CD4-positive, alpha-beta memory T cell (primary cell): ENCODE measurements around the gene ZCCHC2. TPM values are rescaled to one million over a fixed set of nuclear protein-coding genes. Genes with fewer than 3 reads are reported as not detected.

Source experiments
- CTCF ChIA-PET: fragments of 350-600 bp; sonication (Branson Sonifier 250); formaldehyde crosslinking; loops from one replicate; lab custom pipeline; 2021; ENCODE audit warnings: inconsistent platforms; ENCODE audit not compliant: partially characterized antibody; lab: Charles Lee
- POLR2A ChIA-PET: fragments of 350-600 bp; sonication (Branson Sonifier 250); formaldehyde crosslinking; loops from one replicate; lab custom pipeline; 2021; ENCODE audit not compliant: partially characterized antibody; lab: Charles Lee
- DNase-seq, 5 donors: peaks; one replicate each; pipeline versions ENCODE4 v3.0.0 to v3.0.0-alpha.2; 2020 to 2022; ENCODE audit warnings: mixed read lengths in 1 of 5
- H3K27ac ChIP-seq: one replicate; pipeline ENCODE4 v1.7.0; 2013; ENCODE audit warnings: low read depth, low read length
- H3K27me3 ChIP-seq: 2 replicates; pipeline ENCODE4 v1.7.0; 2013; ENCODE audit warnings: mild to moderate bottlenecking, low read length, moderate library complexity; ENCODE audit not compliant: insufficient read depth
- H3K36me3 ChIP-seq: 2 replicates; pipeline ENCODE4 v1.7.0; 2013; ENCODE audit warnings: mild to moderate bottlenecking, low read length, moderate library complexity; ENCODE audit not compliant: insufficient read depth
- H3K4me1 ChIP-seq: 2 replicates; pipeline ENCODE4 v1.7.0; 2013; ENCODE audit warnings: mild to moderate bottlenecking, low read length, moderate library complexity; ENCODE audit not compliant: insufficient read depth
- H3K4me3 ChIP-seq, 2 donors: one replicate each; pipeline ENCODE4 v1.7.0; 2013; ENCODE audit warnings: low read length in 2 of 2, mild to moderate bottlenecking in 1 of 2
- H3K9me3 ChIP-seq, 2 donors: one replicate each; pipeline ENCODE4 v1.7.0; 2013; ENCODE audit warnings: low read length in 2 of 2, control low read depth in 1 of 2; ENCODE audit not compliant: control insufficient read depth in 1 of 2
- H3K27ac Mint-ChIP-seq, 7 donors: one replicate each; pipeline ENCODE4 v1.8.0; 2020 to 2021; ENCODE audit warnings: mixed read lengths in 7 of 7, mild to moderate bottlenecking in 6 of 7, inconsistent platforms in 3 of 7, moderate library complexity in 3 of 7
- H3K27me3 Mint-ChIP-seq, 2 donors: one replicate each; pipeline ENCODE4 v1.8.0; 2020 to 2021; ENCODE audit warnings: mixed read lengths in 2 of 2
- H3K36me3 Mint-ChIP-seq, 2 donors: one replicate each; pipeline ENCODE4 v1.8.0; 2020 to 2021; ENCODE audit warnings: mixed read lengths in 2 of 2, inconsistent platforms in 1 of 2, mild to moderate bottlenecking in 1 of 2
- H3K4me1 Mint-ChIP-seq, 4 donors: one replicate each; pipeline ENCODE4 v1.8.0; 2020 to 2021; ENCODE audit warnings: mixed read lengths in 4 of 4, mild to moderate bottlenecking in 1 of 4
- H3K4me3 Mint-ChIP-seq, 8 donors: one replicate each; pipeline ENCODE4 v1.8.0; 2020 to 2021; ENCODE audit warnings: mixed read lengths in 8 of 8, mild to moderate bottlenecking in 7 of 8, moderate library complexity in 6 of 8, inconsistent platforms in 3 of 8
- H3K9me3 Mint-ChIP-seq, 8 donors: one replicate each; pipeline ENCODE4 v1.8.0; 2020 to 2021; ENCODE audit warnings: mixed read lengths in 8 of 8, mild to moderate bottlenecking in 5 of 8, inconsistent platforms in 3 of 8, moderate library complexity in 1 of 8
- intact Hi-C: fragments of 100-400 bp; cut with micrococcal nuclease; formaldehyde crosslinking; loops from one replicate; pipeline ENCODE4 v1.15.1; 2023
- polyA plus RNA-seq, 2 donors: library from polyadenylated mRNA; unstranded; fragments of 300-500 nt; fragmentation: Illumina TruSeq; gene quantifications; one replicate each; pipeline ENCODE4 v1.2.3, GENCODE V29; 2021
- total RNA-seq, 2 experiments: library from RNA; stranded (reverse); gene quantifications; one replicate each; pipeline ENCODE4 v1.2.3, GENCODE V29; 2021

Gene ZCCHC2
- total and polyA plus RNA-seq, 4 experiments from 2014 or later: 1.2 to 52.2 (median 27.0) TPM

DNA sequence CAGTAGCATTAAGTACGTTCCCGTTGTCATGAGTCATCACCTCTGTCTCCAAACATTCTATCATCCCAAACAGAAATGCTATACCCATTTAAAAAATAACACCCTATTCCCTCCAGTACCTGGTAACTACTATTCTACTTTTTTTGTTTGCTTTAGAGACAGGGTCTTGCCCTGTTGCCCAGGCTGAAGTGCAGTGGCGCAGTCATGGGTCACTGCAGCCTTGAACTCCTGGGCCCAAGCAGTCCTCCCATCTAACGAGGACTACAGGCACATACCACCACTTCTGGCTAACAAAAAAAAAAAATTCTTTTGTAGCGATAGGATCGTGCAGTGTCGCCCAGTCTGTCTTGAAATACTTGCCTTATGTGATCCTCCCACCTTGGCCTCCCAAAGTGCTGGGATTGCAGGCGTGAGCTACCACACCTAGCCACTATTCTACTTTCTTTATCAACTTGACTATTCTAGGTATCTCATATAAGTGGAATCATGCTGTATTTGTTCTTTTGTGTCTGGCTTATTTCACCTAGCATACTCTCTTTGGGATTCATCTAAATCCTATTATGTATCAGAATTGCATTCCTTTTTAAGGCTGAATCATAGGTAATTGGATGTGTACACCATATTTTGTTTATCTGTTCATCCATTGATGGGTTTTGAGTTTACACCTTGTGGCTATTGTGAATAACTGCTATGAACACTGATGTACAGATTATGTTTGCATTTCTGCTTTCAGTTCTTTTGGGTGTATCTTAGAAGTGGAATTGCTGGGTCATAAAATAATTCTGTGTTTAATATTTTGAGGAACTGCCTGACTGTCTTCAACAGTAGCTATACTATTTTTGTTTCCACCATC, 14.4 kb downstream of the ZCCHC2 start:
- ChIA-PET CTCF (no interaction called here), POLR2A (interaction anchor here (1.9 kb wide), 1 partner anchor 13 kb away, joined by 5 read pairs; no protein-coding TSS in a partner anchor)
- Histone ChIP-seq H3K4me1 (peaks cover 44% of the 10 kb centered on the region), H3K4me3 (no peak overlapping the region), H3K27me3 (no peaks in the 10 kb centered on the region), H3K36me3 (peaks cover 8% of the 10 kb centered on the region), H3K9me3 (no peaks in the 10 kb centered on the region), H3K27ac (no peak overlapping the region)
- peak overlapping the region in 2 of 7 donors; percentile 10 for H3K27ac Mint-ChIP-seq
- H3K9me3 Mint-ChIP-seq: no peaks in the 10 kb centered on the region
- H3K4me1 Mint-ChIP-seq: peaks cover 35 to 66% (median 50%) of the 10 kb centered on the region in 4 donors
- H3K36me3 Mint-ChIP-seq: peaks cover 8 to 25% of the 10 kb centered on the region in 2 donors
- DNase-seq: no peak
- intact Hi-C loops: no loop called here
- H3K4me3 Mint-ChIP-seq: no peak overlapping the region
- H3K27me3 Mint-ChIP-seq: no peaks in the 10 kb centered on the region

DNA sequence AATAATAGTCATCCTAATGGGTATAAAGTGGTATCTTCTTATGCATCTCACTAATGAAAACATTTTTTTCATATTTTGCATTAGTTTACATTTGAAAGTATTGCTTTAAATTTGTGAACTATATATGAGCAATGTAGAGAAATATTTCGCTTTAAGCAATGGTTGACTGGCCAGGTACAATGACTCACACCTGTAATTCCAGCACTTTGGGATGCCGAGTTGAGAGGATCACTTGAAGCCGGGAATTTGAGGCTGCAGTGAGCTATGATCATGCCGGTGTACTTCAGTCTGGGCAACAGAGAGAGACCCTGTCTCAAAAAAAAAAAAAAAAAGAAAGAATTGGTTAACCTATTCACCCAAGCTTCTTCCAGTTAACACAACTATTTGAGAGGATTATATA, 15.1 kb downstream of the ZCCHC2 start:
- Mint-ChIP-seq H3K9me3 (no peaks in the 10 kb centered on the region), H3K36me3 (peaks cover 14 to 32% of the 10 kb centered on the region in 2 donors)

DNA sequence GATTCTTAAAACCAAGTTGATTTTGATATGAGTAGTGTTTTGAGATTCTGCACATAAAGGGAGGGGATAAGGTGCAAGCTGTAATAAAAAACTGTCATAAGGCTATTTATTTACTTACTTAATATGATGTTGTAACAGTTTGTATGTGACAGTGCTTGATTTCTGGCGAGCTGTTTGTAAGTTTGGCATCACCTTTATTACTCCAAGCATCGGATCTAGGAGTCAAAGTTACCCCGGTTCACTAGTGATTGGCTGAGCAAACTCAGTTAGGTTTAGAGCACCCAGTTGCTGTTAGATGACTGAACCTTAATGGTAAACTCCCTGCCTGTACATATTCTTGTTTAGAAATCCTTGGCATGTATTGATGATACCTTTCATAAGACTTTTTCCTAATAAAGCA, 16.1 kb downstream of the ZCCHC2 start:
- H3K36me3 ChIP-seq: peaks cover 23% of the 10 kb centered on the region
- intact Hi-C loops: no loop called here
- no peaks in the 10 kb centered on the region for H3K9me3 Mint-ChIP-seq
- CTCF ChIA-PET: no interaction called here
- H3K27ac Mint-ChIP-seq: no peak overlapping the region
- DNase-seq: no peak
- H3K36me3 Mint-ChIP-seq: peaks cover 24 to 41% of the 10 kb centered on the region in 2 donors
- H3K27me3 Mint-ChIP-seq: no peaks in the 10 kb centered on the region
- H3K27ac ChIP-seq: no peak overlapping the region
- peaks cover 39% of the 10 kb centered on the region for H3K4me1 ChIP-seq
- H3K4me3 ChIP-seq: no peak overlapping the region
- H3K27me3 ChIP-seq: no peaks in the 10 kb centered on the region
- peaks cover 34 to 67% (median 48%) of the 10 kb centered on the region in 4 donors for H3K4me1 Mint-ChIP-seq
- H3K9me3 ChIP-seq: no peaks in the 10 kb centered on the region
- no peak overlapping the region for H3K4me3 Mint-ChIP-seq
- POLR2A ChIA-PET: interaction anchor here (1.9 kb wide), 1 partner anchor 14 kb away, joined by 5 read pairs; no protein-coding TSS in a partner anchor

More for the DNA sequence above, 15.1 kb downstream of the ZCCHC2 start:
- Histone ChIP-seq H3K4me1 (peaks cover 44% of the 10 kb centered on the region), H3K9me3 (no peaks in the 10 kb centered on the region), H3K27ac (no peak overlapping the region), H3K36me3 (peaks cover 15% of the 10 kb centered on the region), H3K27me3 (no peaks in the 10 kb centered on the region), H3K4me3 (no peak overlapping the region)
- no peaks in the 10 kb centered on the region for H3K27me3 Mint-ChIP-seq
- intact Hi-C loops: no loop called here
- H3K27ac Mint-ChIP-seq: no peak overlapping the region
- ChIA-PET CTCF (no interaction called here), POLR2A (interaction anchor here (0.6 to 1.9 kb wide), 2 partner anchors 13 to 15 kb away, joined by 3 to 5 read pairs; partner anchors contain the start of gene ZCCHC2)
- DNase-seq: no peak
- H3K4me1 Mint-ChIP-seq: peaks cover 32 to 63% (median 46%) of the 10 kb centered on the region in 4 donors
- no peak overlapping the region for H3K4me3 Mint-ChIP-seq

DNA sequence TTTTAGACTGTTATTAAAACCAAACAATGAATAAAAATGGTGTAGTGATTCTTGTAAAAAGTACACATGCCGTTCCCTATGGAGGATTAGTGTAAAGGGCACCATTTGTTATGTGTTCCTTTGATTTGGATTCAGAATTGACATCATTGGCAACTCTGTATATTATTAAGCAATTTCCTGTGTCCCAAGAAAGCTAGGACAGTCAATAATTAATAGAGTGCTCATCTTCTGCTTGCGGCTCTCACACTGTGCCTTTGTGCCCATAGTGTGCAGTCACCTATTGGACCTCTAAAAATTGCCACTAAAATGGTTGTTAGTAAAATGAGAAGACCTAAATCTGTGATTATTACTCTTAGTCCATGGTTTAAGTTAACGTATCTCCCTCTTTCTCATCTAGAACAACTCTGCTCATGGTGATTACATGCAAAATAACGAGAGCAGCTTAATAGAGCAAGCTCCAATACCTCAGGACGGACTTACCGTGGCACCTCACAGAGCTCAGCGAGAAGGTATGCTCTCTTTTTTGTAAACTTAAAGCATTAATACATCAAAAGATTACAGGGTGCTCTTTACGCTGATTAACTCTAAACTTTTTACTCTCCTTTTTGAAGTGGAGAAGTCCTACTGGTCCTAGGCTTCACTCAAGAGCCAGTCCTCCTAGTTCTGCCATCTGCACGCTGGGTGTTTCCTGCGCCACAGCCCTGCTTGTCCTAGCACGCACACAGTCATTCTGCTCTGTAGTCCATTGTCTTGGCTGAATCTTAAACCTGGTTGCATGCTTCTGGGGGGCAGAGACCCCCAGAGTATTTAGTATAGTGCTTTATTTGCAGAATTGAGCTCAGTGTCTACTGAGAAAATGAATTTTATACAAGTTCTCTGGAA, 16.7 kb downstream of the ZCCHC2 start:
- no peak overlapping the region for H3K27ac ChIP-seq
- POLR2A ChIA-PET: interaction anchor here (1.9 kb wide), 1 partner anchor 15 kb away, joined by 5 read pairs; no protein-coding TSS in a partner anchor
- H3K27ac Mint-ChIP-seq: no peak overlapping the region
- H3K4me1 ChIP-seq: peaks cover 33% of the 10 kb centered on the region
- H3K9me3 Mint-ChIP-seq: no peaks in the 10 kb centered on the region
- intact Hi-C loops: no loop called here
- no peaks in the 10 kb centered on the region for H3K9me3 ChIP-seq
- peaks cover 27 to 45% of the 10 kb centered on the region in 2 donors for H3K36me3 Mint-ChIP-seq
- H3K36me3 ChIP-seq: peaks cover 23% of the 10 kb centered on the region
- H3K27me3 ChIP-seq: no peaks in the 10 kb centered on the region
- no peaks in the 10 kb centered on the region for H3K27me3 Mint-ChIP-seq
- no peak overlapping the region for H3K4me3 ChIP-seq
- H3K4me3 Mint-ChIP-seq: no peak overlapping the region
- DNase-seq: no peak
- CTCF ChIA-PET: no interaction called here
- H3K4me1 Mint-ChIP-seq: peaks cover 28 to 61% (median 41%) of the 10 kb centered on the region in 4 donors

DNA sequence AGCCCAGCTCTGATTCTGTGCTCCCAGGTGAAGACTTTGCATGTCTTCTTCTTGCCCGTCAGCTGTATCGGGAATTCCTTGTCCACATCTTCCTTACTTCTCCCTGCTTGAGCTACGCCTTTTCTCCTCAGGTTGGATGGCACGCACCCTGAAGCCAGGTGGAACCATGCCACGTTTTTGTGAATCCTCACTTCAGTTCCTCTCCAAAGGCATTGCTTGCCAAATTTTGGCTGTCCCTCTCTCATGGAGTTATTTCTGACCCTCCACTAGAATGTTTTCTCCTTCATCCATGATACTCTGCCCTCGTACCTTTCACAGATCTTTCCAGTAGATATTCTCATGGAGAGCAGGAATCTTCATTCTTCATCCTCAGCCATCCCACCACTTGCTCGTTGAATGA, 20.2 kb downstream of the ZCCHC2 start:
- peaks cover 1% of the 10 kb centered on the region for H3K4me1 ChIP-seq
- intact Hi-C loops: no loop called here
- peaks cover 39% of the 10 kb centered on the region for H3K36me3 ChIP-seq
- no peak for DNase-seq
- no peak overlapping the region for H3K27ac ChIP-seq
- Mint-ChIP-seq H3K27ac (peak overlapping the region in 1 of 7 donors; percentile 70), H3K36me3 (peaks cover 37 to 75% of the 10 kb centered on the region in 2 donors), H3K9me3 (no peaks in the 10 kb centered on the region), H3K4me1 (peaks cover 9 to 26% (median 17%) of the 10 kb centered on the region in 4 donors), H3K4me3 (peak overlapping the region in 1 of 8 donors; percentile 61), H3K27me3 (no peaks in the 10 kb centered on the region)
- CTCF ChIA-PET: interaction anchor here (1.6 kb wide), 1 partner anchor 37 kb away, joined by 4 read pairs; no protein-coding TSS in a partner anchor
- no peak overlapping the region for H3K4me3 ChIP-seq
- no peaks in the 10 kb centered on the region for H3K27me3 ChIP-seq
- POLR2A ChIA-PET: interaction anchor here (1.1 kb wide), 1 partner anchor 16 kb away, joined by 3 read pairs; no protein-coding TSS in a partner anchor
- no peaks in the 10 kb centered on the region for H3K9me3 ChIP-seq

DNA sequence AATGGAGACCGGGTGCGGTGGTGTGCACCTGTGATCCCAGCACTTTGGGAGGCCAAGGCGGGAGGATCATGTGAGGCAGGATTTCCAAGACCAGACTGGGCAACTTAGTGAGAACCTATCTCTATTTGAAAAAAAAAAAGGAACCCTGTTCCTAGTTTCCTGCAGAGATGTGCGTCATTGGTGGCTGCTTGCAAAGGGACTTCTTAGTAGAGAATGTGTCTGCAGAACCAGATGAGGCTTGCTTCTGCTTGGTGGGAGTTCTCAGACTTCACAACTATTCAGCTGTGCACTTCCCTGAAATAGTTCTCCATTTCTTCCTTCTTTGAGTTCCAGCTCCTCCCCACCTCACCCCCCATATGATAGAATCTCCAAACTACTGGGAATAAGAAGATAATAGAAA, 22.3 kb downstream of the ZCCHC2 start:
- Mint-ChIP-seq H3K36me3 (peaks cover 41 to 79% of the 10 kb centered on the region in 2 donors), H3K4me1 (peaks cover 9 to 15% (median 12%) of the 10 kb centered on the region in 4 donors), H3K9me3 (no peaks in the 10 kb centered on the region), H3K4me3 (no peak overlapping the region), H3K27ac (peak overlapping the region in 1 of 7 donors; percentile 4), H3K27me3 (no peaks in the 10 kb centered on the region)
- no peaks in the 10 kb centered on the region for H3K27me3 ChIP-seq
- DNase-seq: no peak
- intact Hi-C loops: no loop called here
- H3K9me3 ChIP-seq: no peaks in the 10 kb centered on the region
- H3K36me3 ChIP-seq: peaks cover 46% of the 10 kb centered on the region
- ChIA-PET POLR2A (no interaction called here), CTCF (no interaction called here)
- no peaks in the 10 kb centered on the region for H3K4me1 ChIP-seq
- no peak overlapping the region for H3K4me3 ChIP-seq
- no peak overlapping the region for H3K27ac ChIP-seq
